ENCODE data around the gene NUP54.

NUP54 gene

DNA sequence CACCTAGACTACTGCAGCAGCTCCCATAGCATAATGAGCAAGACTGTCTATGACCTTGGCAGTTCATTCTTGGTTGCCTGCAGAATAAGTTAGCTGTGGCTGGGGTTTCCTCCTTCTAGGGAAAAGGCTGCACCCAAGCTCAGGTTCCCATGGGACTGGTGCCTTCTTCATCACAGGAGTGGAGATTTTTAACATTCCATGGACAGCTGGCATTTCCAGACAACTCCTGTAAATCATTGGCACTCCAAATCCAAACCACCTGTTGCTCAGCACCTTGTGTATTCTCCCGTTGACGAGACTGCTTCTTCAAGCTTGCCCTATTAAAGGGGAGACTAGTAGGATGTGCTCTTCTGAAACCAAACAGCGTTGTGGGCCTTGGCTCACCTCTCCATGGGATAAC lies 7.8 kb upstream of the NUP54 start:
- DNase-seq (ENCODE audit: low read depth): no peak
- no peak for TF ChIP-seq CTCF (IDR thresholded peaks at IDR 0.05; ENCODE audit: control insufficient read depth, extremely low read depth, insufficient read depth)
- no peak overlapping the region for H3K4me3 ChIP-seq (ENCODE audit: low read depth, low read length)

GRCh38 chr4:76153356-76153755 lies 5.2 kb upstream of the NUP54 start:
- H3K4me3 ChIP-seq (ENCODE audit: low read depth, low read length): no peak overlapping the region
- TF ChIP-seq CTCF (IDR thresholded peaks at IDR 0.05; ENCODE audit: control insufficient read depth, extremely low read depth, insufficient read depth): no peak
- DNase-seq (ENCODE audit: low read depth): no peak

- H3K4me3 ChIP-seq (ENCODE audit: low read depth, low read length): peak overlapping the region; percentile 71
- DNase-seq (ENCODE audit: low read depth): peak; percentile 41
- TF ChIP-seq CTCF (IDR thresholded peaks at IDR 0.05; ENCODE audit: control insufficient read depth, extremely low read depth, insufficient read depth): no peak
These were observed 599 bp downstream of the NUP54 start for GRCh38 chr4:76147454-76148141.

DNA sequence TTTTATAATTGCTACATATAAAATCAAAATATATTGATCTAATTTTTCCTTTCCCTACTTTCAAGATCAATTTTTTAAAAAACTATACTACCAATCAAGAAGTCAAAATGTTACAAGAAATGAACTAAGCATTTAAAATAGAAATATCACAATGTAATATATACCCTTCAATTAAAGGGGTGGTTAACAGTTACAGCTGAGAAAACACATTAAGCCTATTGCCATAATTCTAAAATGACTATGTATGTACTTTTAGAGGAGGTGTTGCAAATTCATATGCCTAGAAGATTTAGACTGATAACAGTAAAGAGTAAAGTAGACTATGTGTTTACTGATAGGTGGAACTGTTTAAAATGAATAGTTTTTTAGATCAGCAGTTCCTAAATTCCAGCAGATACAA lies 3.7 kb downstream of the NUP54 start:
- no peak for DNase-seq (ENCODE audit: low read depth)
- TF ChIP-seq CTCF (IDR thresholded peaks at IDR 0.05; ENCODE audit: control insufficient read depth, extremely low read depth, insufficient read depth): no peak

GRCh38 chr4:76141241-76141640 lies 7.0 kb downstream of the NUP54 start:
- no peak for TF ChIP-seq CTCF (IDR thresholded peaks at IDR 0.05; ENCODE audit: control insufficient read depth, extremely low read depth, insufficient read depth)
- H3K4me3 ChIP-seq (ENCODE audit: low read depth, low read length): no peak overlapping the region
- DNase-seq (ENCODE audit: low read depth): no peak

More for the DNA sequence above, 3.7 kb downstream of the NUP54 start:
- no peak overlapping the region for H3K4me3 ChIP-seq (ENCODE audit: low read depth, low read length)

- TF ChIP-seq CTCF (IDR thresholded peaks at IDR 0.05; ENCODE audit: control insufficient read depth, extremely low read depth, insufficient read depth): no peak
- H3K4me3 ChIP-seq (ENCODE audit: low read depth, low read length): no peak overlapping the region
- DNase-seq (ENCODE audit: low read depth): peak; percentile 96
These were observed 20.4 kb downstream of the NUP54 start for GRCh38 chr4:76127754-76128153.

- DNase-seq (ENCODE audit: low read depth): no peak
- H3K4me3 ChIP-seq (ENCODE audit: low read depth, low read length): no peak overlapping the region
- TF ChIP-seq CTCF (IDR thresholded peaks at IDR 0.05; ENCODE audit: control insufficient read depth, extremely low read depth, insufficient read depth): no peak
These were observed 22.4 kb downstream of the NUP54 start for GRCh38 chr4:76125816-76126215.

Data from LNCaP clone FGC (cell line).